Stimulated activated CD4-positive, alpha-beta T cell treated with anti-CD3 and anti-CD28 coated beads, Interleukin-15, amount 100 ng/mL, for 24 hours (primary cell): Measurements from ENCODE around the gene ECE2.

Experiments used
- DNase-seq: peaks from one replicate; pipeline ENCODE4 v3.0.0-alpha.2; 2020

The ECE2 gene

DNA sequence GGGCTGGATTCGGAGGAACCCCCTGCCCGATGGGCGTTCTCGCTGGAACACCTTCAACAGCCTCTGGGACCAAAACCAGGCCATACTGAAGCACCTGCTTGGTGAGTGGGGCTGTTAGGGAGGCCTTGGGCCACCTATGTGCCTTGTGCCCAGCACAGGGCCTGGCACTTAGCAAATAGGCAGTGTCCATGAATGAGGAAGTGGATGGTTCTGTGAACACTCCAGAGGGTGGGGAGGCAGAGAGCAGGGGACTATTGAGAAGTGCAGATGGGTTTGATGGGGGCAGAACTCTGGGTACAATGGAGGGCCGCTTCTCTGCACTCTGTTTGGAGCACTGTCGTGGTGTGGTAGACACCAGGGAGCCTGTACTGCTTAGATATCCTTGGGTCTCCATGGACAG lies 1.5 kb downstream of the ECE2 start:
- DNase-seq: no peak

DNA sequence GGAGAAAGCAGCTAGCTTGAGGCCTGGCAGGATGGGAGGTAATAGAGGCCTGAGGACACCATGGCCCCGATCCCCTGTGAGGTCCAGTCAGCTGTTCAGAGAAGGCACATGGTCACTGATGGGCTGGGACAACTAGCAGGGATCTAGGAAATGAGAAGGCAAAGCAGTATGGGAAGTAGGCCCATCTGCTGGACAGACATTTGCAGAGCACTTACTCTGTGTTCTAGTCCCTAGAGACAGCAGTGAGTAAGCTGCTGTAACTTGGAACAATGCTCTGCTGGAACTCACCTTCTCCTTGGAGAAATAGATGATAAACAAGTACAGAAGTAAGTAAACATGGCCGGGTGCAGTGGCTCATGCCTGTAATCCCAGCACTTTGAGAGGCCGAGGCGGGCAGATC lies 7.1 kb downstream of the ECE2 start:
- no peak for DNase-seq

- DNase-seq: no peak
Observed at GRCh38 chr3:184283681-184284080, 7.9 kb downstream of the ECE2 start.

DNA sequence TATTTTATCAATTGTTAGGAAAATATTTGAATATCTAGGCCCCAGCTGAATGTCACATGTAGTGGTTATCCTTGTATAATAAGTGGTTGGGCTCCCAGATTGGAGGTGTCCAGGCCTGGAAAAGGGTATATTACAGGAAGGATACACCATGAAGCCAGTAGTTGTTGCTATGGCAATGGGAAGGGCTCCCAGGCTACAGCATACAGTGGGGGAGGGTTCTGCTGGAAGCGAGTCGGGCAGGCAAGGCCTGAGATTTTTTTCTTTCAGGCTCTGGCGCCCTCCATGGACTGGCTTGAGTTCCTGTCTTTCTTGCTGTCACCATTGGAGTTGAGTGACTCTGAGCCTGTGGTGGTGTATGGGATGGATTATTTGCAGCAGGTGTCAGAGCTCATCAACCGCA lies 8.9 kb downstream of the ECE2 start:
- DNase-seq: peak; percentile 48

- DNase-seq: peak; percentile 79
Observed at GRCh38 chr3:184289426-184289938, 13.7 kb downstream of the ECE2 start.

GRCh38 chr3:184290331-184290730 lies 14.5 kb downstream of the ECE2 start:
- no peak for DNase-seq

- no peak for DNase-seq
Observed at GRCh38 chr3:184291044-184291737, 15.4 kb downstream of the ECE2 start.

- DNase-seq: no peak
Observed at GRCh38 chr3:184291738-184292445, 16.1 kb downstream of the ECE2 start.

GRCh38 chr3:184295771-184296170 lies 19.9 kb downstream of the ECE2 start:
- no peak for DNase-seq

GRCh38 chr3:184296616-184297015 lies 20.8 kb downstream of the ECE2 start:
- DNase-seq: no peak

GRCh38 chr3:184298759-184299487 lies 23.1 kb downstream of the ECE2 start, which contains the start of gene PSMD2:
PSMD2 (plus strand) TSS chr3:184299241; CDS start chr3:184299267, 26 bp downstream.
- peak; percentile 99 for DNase-seq

DNA sequence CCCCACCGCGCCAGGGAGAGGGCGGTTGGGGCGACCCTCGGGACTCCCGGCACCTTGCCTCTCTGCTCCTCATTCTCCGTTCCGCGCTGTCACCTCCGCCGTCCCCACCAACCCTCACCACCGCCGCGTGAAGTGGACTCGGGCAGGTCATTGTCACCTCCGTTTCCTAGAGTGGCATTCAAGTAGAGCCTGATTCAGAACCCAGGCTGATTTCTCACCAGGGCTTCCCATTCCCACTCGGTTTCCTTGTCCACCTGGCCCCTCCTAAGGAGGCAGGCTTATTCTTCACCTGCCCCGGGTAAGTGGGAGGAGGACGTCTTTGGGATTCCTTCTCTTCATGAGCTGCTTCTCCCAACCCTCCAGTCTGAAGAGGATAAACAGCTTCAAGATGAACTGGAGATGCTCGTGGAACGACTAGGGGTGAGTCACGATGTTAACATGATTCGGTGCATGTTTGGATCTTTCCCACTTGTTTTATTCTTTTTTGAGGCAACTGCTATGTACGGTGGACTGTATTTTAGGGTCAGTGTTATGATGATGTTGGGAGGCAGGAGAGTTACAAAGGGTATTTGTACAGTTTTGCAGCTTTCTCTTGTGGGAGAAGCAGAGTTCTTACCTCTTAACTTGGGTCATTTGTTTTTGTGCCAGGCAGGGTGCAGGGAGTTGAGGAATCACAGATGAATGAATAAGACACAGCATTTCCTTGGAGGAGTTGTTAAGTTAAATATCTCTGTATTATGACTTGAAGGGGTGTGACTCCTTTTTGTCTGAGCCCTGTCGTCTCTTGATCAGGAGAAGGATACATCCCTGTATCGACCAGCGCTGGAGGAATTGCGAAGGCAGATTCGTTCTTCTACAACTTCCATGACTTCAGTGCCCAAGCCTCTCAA lies 23.9 kb downstream of the ECE2 start:
- DNase-seq: no peak

- DNase-seq: no peak
Observed at GRCh38 chr3:184300378-184300720, 24.5 kb downstream of the ECE2 start.

DNA sequence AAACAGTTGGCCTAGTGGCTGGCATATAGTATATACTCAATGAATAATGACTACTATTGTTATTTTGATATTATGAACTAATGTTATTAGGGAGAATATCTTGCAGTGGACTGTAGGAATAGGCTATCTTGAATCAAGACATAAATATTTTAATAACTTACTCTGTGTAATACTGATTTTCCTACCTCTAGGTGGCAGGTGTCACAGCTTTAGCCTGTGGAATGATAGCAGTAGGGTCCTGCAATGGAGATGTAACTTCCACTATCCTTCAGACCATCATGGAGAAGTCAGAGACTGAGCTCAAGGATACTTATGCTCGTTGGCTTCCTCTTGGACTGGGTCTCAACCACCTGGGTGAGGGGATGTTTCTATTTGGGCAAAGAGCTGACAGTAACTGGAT lies 29.8 kb downstream of the ECE2 start:
- no peak for DNase-seq

DNA sequence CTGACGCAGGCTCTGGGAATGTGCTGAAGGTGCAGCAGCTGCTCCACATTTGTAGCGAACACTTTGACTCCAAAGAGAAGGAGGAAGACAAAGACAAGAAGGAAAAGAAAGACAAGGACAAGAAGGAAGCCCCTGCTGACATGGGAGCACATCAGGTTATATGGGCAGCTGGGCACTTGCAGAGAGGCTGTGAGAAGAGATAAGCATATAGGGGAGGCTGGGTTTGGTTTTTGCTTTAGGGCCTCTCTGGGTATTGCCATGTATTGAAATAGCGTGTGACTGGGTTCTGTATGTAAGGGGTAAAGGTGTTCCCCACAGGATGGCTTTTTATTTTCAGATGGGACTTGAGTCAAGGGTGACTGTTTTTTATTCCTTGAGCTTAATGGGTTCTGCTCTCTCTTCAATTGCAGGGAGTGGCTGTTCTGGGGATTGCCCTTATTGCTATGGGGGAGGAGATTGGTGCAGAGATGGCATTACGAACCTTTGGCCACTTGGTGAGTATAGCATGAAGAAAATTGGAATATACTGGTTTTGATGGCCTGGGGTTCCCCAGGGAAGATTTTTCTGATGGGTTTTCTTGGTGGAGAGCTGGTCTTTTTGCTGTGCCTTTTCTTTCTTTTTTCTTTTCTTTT lies 30.6 kb downstream of the ECE2 start:
- no peak for DNase-seq

DNA sequence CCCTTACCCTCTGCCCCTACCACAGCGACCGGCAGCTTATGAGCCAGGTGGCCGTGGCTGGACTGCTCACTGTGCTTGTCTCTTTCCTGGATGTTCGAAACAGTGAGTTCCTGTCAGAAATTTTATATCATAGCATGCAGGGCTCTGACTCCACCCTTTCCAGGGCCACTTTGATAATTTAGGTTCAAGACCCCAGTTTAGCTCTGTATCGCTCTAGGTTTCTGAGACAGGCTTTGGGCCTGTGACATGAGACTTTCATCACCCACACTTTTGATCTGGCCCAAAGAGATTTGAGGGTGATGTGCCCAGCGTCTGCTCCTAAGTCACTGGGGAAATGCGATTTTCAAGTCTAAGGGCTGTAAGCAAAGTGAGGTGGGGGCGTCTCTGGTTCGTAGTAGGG lies 32.1 kb downstream of the ECE2 start:
- DNase-seq: no peak

GRCh38 chr3:184308744-184309143 lies 32.9 kb downstream of the ECE2 start:
- no peak for DNase-seq

DNA sequence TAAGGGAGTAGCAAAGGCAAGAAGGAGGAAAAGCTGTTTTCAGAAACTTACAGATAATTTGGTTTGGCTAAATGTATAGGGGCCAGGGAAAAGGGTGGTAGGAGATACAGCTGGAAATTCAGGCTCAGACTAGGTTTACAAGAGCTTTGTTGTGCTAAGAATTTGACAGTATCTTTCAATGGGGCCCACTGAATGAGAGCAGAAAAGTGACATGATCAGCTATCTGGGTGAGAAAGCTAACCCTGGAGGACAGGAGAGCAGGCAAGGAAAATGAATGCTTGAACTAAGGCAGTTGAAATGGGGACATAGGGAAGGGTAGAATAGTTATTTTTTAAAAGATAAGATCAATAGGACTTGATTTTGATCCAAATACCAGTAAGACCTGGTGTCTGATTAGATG lies 35.8 kb downstream of the ECE2 start:
- no peak for DNase-seq

DNA sequence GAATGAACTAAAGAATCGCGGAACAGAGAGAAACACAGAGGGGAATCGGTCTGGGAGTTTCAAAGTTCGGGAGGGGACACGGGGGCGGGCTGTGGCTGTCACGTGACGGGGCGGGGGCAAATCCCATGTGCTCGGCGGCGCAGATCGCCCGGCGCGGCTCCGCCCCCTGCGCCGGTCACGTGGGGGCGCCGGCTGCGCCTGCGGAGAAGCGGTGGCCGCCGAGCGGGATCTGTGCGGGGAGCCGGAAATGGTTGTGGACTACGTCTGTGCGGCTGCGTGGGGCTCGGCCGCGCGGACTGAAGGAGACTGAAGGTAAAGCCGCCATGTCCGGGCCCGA lies 38.5 kb downstream of the ECE2 start, which contains the start of gene EIF4G1:
Gene EIF4G1 (plus strand): TSS at position 244 of the 337 bp plus-strand sequence. CDS start 1,191 bp downstream, outside the sequence.
- peak; percentile 95 for DNase-seq

DNA sequence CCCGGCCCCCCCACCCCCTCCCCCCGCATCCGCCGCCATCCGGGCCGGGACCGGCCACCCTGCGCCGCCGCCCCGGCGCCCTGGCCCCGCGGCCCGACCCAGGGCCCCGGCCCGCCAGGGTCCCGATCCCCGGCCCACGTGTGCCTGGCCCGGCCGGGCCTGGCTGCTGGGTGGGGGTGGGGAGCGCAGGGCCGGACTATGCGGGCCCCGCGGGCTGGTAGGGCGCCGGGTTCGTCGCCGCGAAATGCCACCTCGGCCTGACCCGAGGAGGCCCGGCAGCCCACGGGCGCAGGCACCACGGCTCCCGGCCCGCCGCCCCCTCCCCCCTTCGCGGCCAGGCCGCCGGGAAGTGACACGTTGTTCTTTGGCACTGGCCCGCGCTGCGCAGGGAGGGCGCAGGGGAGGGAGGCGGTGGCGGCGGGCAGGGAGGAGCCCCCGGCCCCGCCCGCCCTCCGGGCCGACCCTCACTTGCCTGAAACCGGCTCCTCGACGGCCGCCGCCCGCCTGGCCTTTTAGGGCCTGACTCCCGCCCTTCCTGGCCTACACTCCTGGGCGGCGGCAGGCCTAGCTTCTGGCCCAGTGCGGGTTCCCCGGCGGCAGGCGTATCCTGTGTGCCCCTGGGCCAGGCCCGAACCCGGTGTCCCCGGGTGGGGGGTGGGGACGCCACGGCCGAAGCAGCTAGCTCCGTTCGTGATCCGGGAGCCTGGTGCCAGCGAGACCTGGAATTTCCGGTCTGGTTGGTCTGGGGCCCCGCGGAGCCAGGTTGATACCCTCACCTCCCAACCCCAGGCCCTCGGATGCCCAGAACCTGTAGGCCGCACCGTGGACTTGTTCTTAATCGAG lies 39.1 kb downstream of the ECE2 start:
- DNase-seq: peak; percentile 65

GRCh38 chr3:184315543-184315867 lies 39.7 kb downstream of the ECE2 start:
- DNase-seq: no peak
